Hepatocyte (in vitro differentiated cells): ENCODE measurements around the gene NR1H4. TPM values are rescaled to one million over a fixed set of nuclear protein-coding genes. Genes with fewer than 3 reads are reported as not detected.
"Not testable (repeated sequence)": the region's sequence is repeated elsewhere in the genome, so short reads cannot be mapped to it uniquely, and the experiment has no call there.

Source experiments
- DNase-seq: peaks from one replicate; pipeline ENCODE4 v3.0.0-alpha.2; 2016; ENCODE audit warnings: low spot score
- H2AFZ ChIP-seq: fragments of 200-600 bp; sonication (generic); 2 replicates; pipeline ENCODE4 v1.6.0; 2016; ENCODE audit warnings: antibody characterized with exemption, mild to moderate bottlenecking
- H3K27ac ChIP-seq: fragments of 200-600 bp; sonication (generic); 2 replicates; pipeline ENCODE4 v1.5.1; 2016; ENCODE audit warnings: mild to moderate bottlenecking
- H3K27me3 ChIP-seq: fragments of 200-600 bp; sonication (generic); 2 replicates; pipeline ENCODE4 v1.6.1; 2016
- H3K36me3 ChIP-seq: fragments of 200-600 bp; sonication (generic); replicated peaks from 2 replicates; pipeline ENCODE4 v1.5.1; 2016; ENCODE audit warnings: low read depth; ENCODE audit not compliant: insufficient read depth
- H3K4me1 ChIP-seq: fragments of 200-600 bp; sonication (generic); 2 replicates; pipeline ENCODE4 v1.5.1; 2016; ENCODE audit warnings: mild to moderate bottlenecking, moderate library complexity; ENCODE audit not compliant: insufficient read depth
- H3K4me2 ChIP-seq: fragments of 200-600 bp; sonication (generic); 2 replicates; pipeline ENCODE4 v1.6.0; 2016
- H3K4me3 ChIP-seq: fragments of 200-600 bp; sonication (generic); 2 replicates; pipeline ENCODE4 v1.5.1; 2016; ENCODE audit warnings: mild to moderate bottlenecking
- H3K79me2 ChIP-seq: fragments of 200-600 bp; sonication (generic); 2 replicates; pipeline ENCODE4 v1.6.0; 2017; ENCODE audit warnings: mild to moderate bottlenecking
- H3K9me2 ChIP-seq: fragments of 200-600 bp; sonication (generic); replicated peaks from 2 replicates; pipeline ENCODE4 v1.6.0; 2017; ENCODE audit warnings: mild to moderate bottlenecking; ENCODE audit not compliant: insufficient read depth
- H3K9me3 ChIP-seq: fragments of 200-600 bp; sonication (generic); 2 replicates; pipeline ENCODE4 v1.5.1; 2016; ENCODE audit warnings: low read depth, mild to moderate bottlenecking
- H4K20me1 ChIP-seq: fragments of 200-600 bp; sonication (generic); 2 replicates; pipeline ENCODE4 v1.6.0; 2016; ENCODE audit warnings: mild to moderate bottlenecking; ENCODE audit not compliant: insufficient read depth, poor library complexity, severe bottlenecking
- CTCF ChIP-seq: fragments of 200-600 bp; sonication (generic); IDR thresholded peaks from 2 replicates; pipeline ENCODE4 v1.5.1; 2016; ENCODE audit warnings: antibody characterized with exemption, mild to moderate bottlenecking; ENCODE audit not compliant: poor library complexity
- EZH2 ChIP-seq: fragments of 200-600 bp; sonication (generic); IDR thresholded peaks from 2 replicates; pipeline ENCODE4 v1.6.1; 2016; ENCODE audit warnings: antibody characterized with exemption, mild to moderate bottlenecking, borderline replicate concordance
- EZH2phosphoT487 ChIP-seq: fragments of 200-600 bp; sonication (generic); IDR thresholded peaks from one replicate; pipeline ENCODE4 v1.6.1; 2018; ENCODE audit warnings: antibody characterized with exemption, mild to moderate bottlenecking, low read depth, moderate library complexity; ENCODE audit not compliant: unreplicated experiment, severe bottlenecking
- WGBS: methylation state at CpG from one replicate; pipeline ENCODE4 v1.1.6; 2016; ENCODE audit warnings: low lambda C conversion rate; ENCODE audit errors: missing lambda C conversion rate; 5-methylcytosine and 5-hydroxymethylcytosine counted together
- polyA plus RNA-seq: library from polyadenylated mRNA; unstranded; fragments of >200 nt; fragmentation: Nextera tagmentation; extraction: Ambion mirVana; gene quantifications from 2 replicates; pipeline ENCODE4 v1.2.1, GENCODE V29; 2016
- total RNA-seq: library from RNA; depleted of rRNA; stranded (reverse); fragments of >200 nt; gene quantifications from 2 replicates; pipeline ENCODE4 v1.2.3, GENCODE V29; 2014

NR1H4 gene
- total and polyA plus RNA-seq, 2 experiments from 2014 or later, result 12.4 to 39.0 TPM

- WGBS, result 96% methylated on average over 2 of the region's 2 CpGs
Observed at GRCh38 chr12:100557357-100557756, 83.7 kb downstream of the NR1H4 start.

GRCh38 chr12:100559261-100559660 lies 85.6 kb downstream of the NR1H4 start:
- not testable (repeated sequence) for DNase-seq, H4K20me1 ChIP-seq, H3K4me1 ChIP-seq, H3K9me2 ChIP-seq, H3K79me2 ChIP-seq, H3K36me3 ChIP-seq, H3K9me3 ChIP-seq, H3K4me3 ChIP-seq, H3K27ac ChIP-seq, H3K27me3 ChIP-seq, H3K4me2 ChIP-seq, H2AFZ ChIP-seq
- WGBS, result 98% methylated on average over 18 of the region's 21 CpGs

More at GRCh38 chr12:100557357-100557756, 83.7 kb downstream of the NR1H4 start:
- no peak for TF ChIP-seq EZH2phosphoT487
- TF ChIP-seq CTCF, result no peak
- TF ChIP-seq EZH2, result no peak
- Histone ChIP-seq H3K36me3 (no peaks in the 10 kb centered on the region), H3K4me3 (no peak overlapping the region), H3K9me3 (no peaks in the 10 kb centered on the region), H3K4me2 (no peak overlapping the region), H3K27me3 (no peaks in the 10 kb centered on the region), H3K27ac (no peak overlapping the region), H3K4me1 (no peaks in the 10 kb centered on the region), H4K20me1 (no peaks in the 10 kb centered on the region), H3K79me2 (no peaks in the 10 kb centered on the region), H3K9me2 (no peaks in the 10 kb centered on the region), H2AFZ (no peak overlapping the region)
- no peak for DNase-seq

GRCh38 chr12:100564090-100564489 lies 90.4 kb downstream of the NR1H4 start:
- TF ChIP-seq EZH2phosphoT487, result no peak
- TF ChIP-seq CTCF, result no peak
- no peak for TF ChIP-seq EZH2
- Histone ChIP-seq H3K27ac (no peak overlapping the region), H4K20me1 (no peaks in the 10 kb centered on the region), H3K79me2 (no peaks in the 10 kb centered on the region), H3K27me3 (peaks cover 11% of the 10 kb centered on the region), H3K4me2 (no peak overlapping the region), H3K9me2 (no peaks in the 10 kb centered on the region), H3K9me3 (no peaks in the 10 kb centered on the region), H2AFZ (no peak overlapping the region), H3K36me3 (no peaks in the 10 kb centered on the region), H3K4me3 (no peak overlapping the region), H3K4me1 (no peaks in the 10 kb centered on the region)
- DNase-seq, result no peak
- WGBS, result 71% methylated on average over 2 of the region's 2 CpGs

GRCh38 chr12:100564905-100565467 lies 91.3 kb downstream of the NR1H4 start:
- no peaks in the 10 kb centered on the region for H3K9me3 ChIP-seq
- H3K79me2 ChIP-seq, result no peaks in the 10 kb centered on the region
- no peaks in the 10 kb centered on the region for H3K9me2 ChIP-seq
- no peaks in the 10 kb centered on the region for H4K20me1 ChIP-seq
- no peaks in the 10 kb centered on the region for H3K4me1 ChIP-seq
- H2AFZ ChIP-seq, result no peak overlapping the region
- peaks cover 11% of the 10 kb centered on the region for H3K27me3 ChIP-seq
- no peak overlapping the region for H3K4me3 ChIP-seq
- no peak for TF ChIP-seq CTCF
- no peak overlapping the region for H3K27ac ChIP-seq
- no peak overlapping the region for H3K4me2 ChIP-seq
- H3K36me3 ChIP-seq, result no peaks in the 10 kb centered on the region
- no peak for DNase-seq
- WGBS, result 80% methylated on average over 6 of the region's 6 CpGs
